Lower lobe of right lung (tissue), 2 donors: ENCODE measurements around the gene SLC39A3. TPM values are rescaled to one million over a fixed set of nuclear protein-coding genes. Genes with fewer than 3 reads are reported as not detected.

Experiments used
- ATAC-seq, 2 donors: fragments of 200-7000 bp; cut with Tn5 transposase; one replicate each; pipeline ENCODE4 v1.9.1; 2020 to 2022; ENCODE audit warnings: mild to moderate bottlenecking in 2 of 2, moderate library complexity in 2 of 2
- DNase-seq: peaks from one replicate; pipeline ENCODE4 v3.0.0-alpha.2; 2020
- H3K27ac ChIP-seq: fragments of 200-600 bp; one replicate; pipeline ENCODE4 v1.8.0; 2022
- H3K27me3 ChIP-seq: fragments of 200-600 bp; one replicate; pipeline ENCODE4 v1.8.0; 2022; ENCODE audit warnings: low read depth
- H3K36me3 ChIP-seq: fragments of 200-600 bp; one replicate; pipeline ENCODE4 v1.8.0; 2022; ENCODE audit warnings: mild to moderate bottlenecking
- H3K4me1 ChIP-seq: fragments of 200-600 bp; one replicate; pipeline ENCODE4 v1.8.0; 2022
- H3K4me3 ChIP-seq: fragments of 200-600 bp; one replicate; pipeline ENCODE4 v1.8.0; 2022; ENCODE audit warnings: mild to moderate bottlenecking
- H3K9me3 ChIP-seq: fragments of 200-600 bp; one replicate; pipeline ENCODE4 v1.8.0; 2022
- CTCF ChIP-seq: fragments of 200-600 bp; IDR thresholded peaks from one replicate; pipeline ENCODE4 v1.8.0; 2022; ENCODE audit warnings: antibody characterized with exemption, mild to moderate bottlenecking
- intact Hi-C: fragments of 100-400 bp; cut with DNase I; formaldehyde crosslinking; loops from one replicate; pipeline ENCODE4 v1.11.0; 2022
- total RNA-seq: library from RNA; stranded (reverse); fragmentation: NEBNext Ultra II Directional; extraction: Animal tissue kit (Norgen Biotek cat#: 25700); gene quantifications from one replicate; pipeline ENCODE4 v1.2.1, GENCODE V29; 2021
- donor health status: DM: no; HTN: yes; CAD: no; lungs with severe emphysema.

SLC39A3 gene
- total RNA-seq, 1 donor from 2014 or later, result 24.4 TPM

GRCh38 chr19:2775556-2776430 lies 36.0 kb upstream of the SLC39A3 start:
- H3K4me3 ChIP-seq, result peak overlapping the region; percentile 39
- no peaks in the 10 kb centered on the region for H3K9me3 ChIP-seq
- H3K27me3 ChIP-seq, result no peaks in the 10 kb centered on the region
- H3K27ac ChIP-seq, result peak overlapping the region; percentile 88
- H3K36me3 ChIP-seq, result peaks cover 9% of the 10 kb centered on the region
- no peak for TF ChIP-seq CTCF
- ATAC-seq (peak; percentile 69 to 80), DNase-seq (peak; percentile 84)
- H3K4me1 ChIP-seq, result peaks cover 40% of the 10 kb centered on the region
- intact Hi-C loops, result no loop called here

- intact Hi-C loops, result no loop called here
- peak; percentile 66 to 74 for ATAC-seq
- no peaks in the 10 kb centered on the region for H3K9me3 ChIP-seq
- H3K27ac ChIP-seq, result peak overlapping the region; percentile 88
- H3K27me3 ChIP-seq, result no peaks in the 10 kb centered on the region
- DNase-seq, result peak; percentile 73
- TF ChIP-seq CTCF, result no peak
- H3K4me3 ChIP-seq, result peak overlapping the region; percentile 39
- H3K4me1 ChIP-seq, result peaks cover 41% of the 10 kb centered on the region
- peaks cover 9% of the 10 kb centered on the region for H3K36me3 ChIP-seq
Observed at GRCh38 chr19:2774953-2775555, 35.2 kb upstream of the SLC39A3 start.

- Histone ChIP-seq H3K4me1 (peaks cover 41% of the 10 kb centered on the region), H3K4me3 (no peak overlapping the region), H3K27ac (peak overlapping the region; percentile 88), H3K27me3 (no peaks in the 10 kb centered on the region), H3K9me3 (no peaks in the 10 kb centered on the region), H3K36me3 (peaks cover 9% of the 10 kb centered on the region)
- intact Hi-C loops, result no loop called here
- TF ChIP-seq CTCF, result no peak
- ATAC-seq (no peak), DNase-seq (no peak)
Observed at GRCh38 chr19:2774083-2774679, 34.4 kb upstream of the SLC39A3 start.

- H3K27me3 ChIP-seq, result no peaks in the 10 kb centered on the region
- DNase-seq, result no peak
- H3K4me1 ChIP-seq, result peaks cover 41% of the 10 kb centered on the region
- no peak overlapping the region for H3K27ac ChIP-seq
- intact Hi-C loops, result no loop called here
- no peak for TF ChIP-seq CTCF
- no peak for ATAC-seq
- H3K36me3 ChIP-seq, result peaks cover 16% of the 10 kb centered on the region
- H3K9me3 ChIP-seq, result no peaks in the 10 kb centered on the region
- H3K4me3 ChIP-seq, result no peak overlapping the region
Observed at GRCh38 chr19:2771786-2772674, 32.2 kb upstream of the SLC39A3 start.
